Brain microvascular endothelial cell (primary cell): ENCODE results near the gene U2AF1L4.

ENCODE experiments used
- DNase-seq: peaks from one replicate; pipeline ENCODE4 v3.0.0-alpha.2; 2020
- H3K27ac ChIP-seq: fragments of 250-450 bp; sonication (Bioruptor Pico); 2 replicates; pipeline ENCODE4 v1.5.1; 2020; ENCODE audit warnings: mild to moderate bottlenecking, moderate library complexity
- H3K27me3 ChIP-seq: fragments of 250-450 bp; sonication (Bioruptor Pico); replicated peaks from 2 replicates; pipeline ENCODE4 v1.5.1; 2020; ENCODE audit warnings: mild to moderate bottlenecking
- H3K36me3 ChIP-seq: fragments of 250-450 bp; sonication (Bioruptor Pico); replicated peaks from 2 replicates; pipeline ENCODE4 v1.5.1; 2020; ENCODE audit warnings: mild to moderate bottlenecking
- H3K4me3 ChIP-seq: 2 replicates; pipeline ENCODE4 v1.5.1; 2011; ENCODE audit warnings: low read depth, mild to moderate bottlenecking, control low read depth, low read length, moderate library complexity
- in situ Hi-C: cut with HindIII; loops from 2 replicates; pipeline ENCODE4 v1.10.0; 2017; ENCODE audit warnings: low sequenced_read_pairs, low pct_ligation_motif_present
- TF ChIP-seq, protein P1 (sequence below): IDR thresholded peaks from 2 replicates; pipeline ENCODE4 v1.5.1; 2011; ENCODE audit warnings: low read depth, mild to moderate bottlenecking, moderate library complexity, low read length, control low read depth, inconsistent platforms; ENCODE audit errors: missing control alignments

The U2AF1L4 gene

DNA sequence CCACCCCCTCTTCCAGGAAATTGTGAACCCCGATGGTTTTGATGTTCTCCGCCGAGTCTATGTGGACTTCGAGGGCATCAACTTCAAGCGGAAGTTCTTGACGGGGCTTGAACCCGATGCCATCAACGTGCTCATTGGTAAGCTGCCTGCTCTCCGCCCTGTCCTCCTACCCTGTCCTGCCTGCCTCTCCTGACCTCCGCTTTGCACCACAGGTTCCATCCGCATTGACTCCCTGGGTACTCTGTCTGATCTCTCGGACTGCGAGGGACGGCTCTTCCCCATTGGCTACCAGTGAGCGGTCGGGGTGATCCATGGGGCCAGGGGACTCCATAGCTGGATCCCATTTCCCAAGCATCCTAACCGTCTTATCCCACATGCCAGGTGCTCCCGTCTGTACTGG, 14.9 kb downstream of the U2AF1L4 start:
- Histone ChIP-seq H3K27me3 (no peaks in the 10 kb centered on the region), H3K36me3 (peaks cover 86% of the 10 kb centered on the region), H3K27ac (no peak overlapping the region), H3K4me3 (no peak overlapping the region)
- in situ Hi-C loops: no loop called here
- TF ChIP-seq, protein P1, sequence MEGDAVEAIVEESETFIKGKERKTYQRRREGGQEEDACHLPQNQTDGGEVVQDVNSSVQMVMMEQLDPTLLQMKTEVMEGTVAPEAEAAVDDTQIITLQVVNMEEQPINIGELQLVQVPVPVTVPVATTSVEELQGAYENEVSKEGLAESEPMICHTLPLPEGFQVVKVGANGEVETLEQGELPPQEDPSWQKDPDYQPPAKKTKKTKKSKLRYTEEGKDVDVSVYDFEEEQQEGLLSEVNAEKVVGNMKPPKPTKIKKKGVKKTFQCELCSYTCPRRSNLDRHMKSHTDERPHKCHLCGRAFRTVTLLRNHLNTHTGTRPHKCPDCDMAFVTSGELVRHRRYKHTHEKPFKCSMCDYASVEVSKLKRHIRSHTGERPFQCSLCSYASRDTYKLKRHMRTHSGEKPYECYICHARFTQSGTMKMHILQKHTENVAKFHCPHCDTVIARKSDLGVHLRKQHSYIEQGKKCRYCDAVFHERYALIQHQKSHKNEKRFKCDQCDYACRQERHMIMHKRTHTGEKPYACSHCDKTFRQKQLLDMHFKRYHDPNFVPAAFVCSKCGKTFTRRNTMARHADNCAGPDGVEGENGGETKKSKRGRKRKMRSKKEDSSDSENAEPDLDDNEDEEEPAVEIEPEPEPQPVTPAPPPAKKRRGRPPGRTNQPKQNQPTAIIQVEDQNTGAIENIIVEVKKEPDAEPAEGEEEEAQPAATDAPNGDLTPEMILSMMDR: no peak
- no peak for DNase-seq

DNA sequence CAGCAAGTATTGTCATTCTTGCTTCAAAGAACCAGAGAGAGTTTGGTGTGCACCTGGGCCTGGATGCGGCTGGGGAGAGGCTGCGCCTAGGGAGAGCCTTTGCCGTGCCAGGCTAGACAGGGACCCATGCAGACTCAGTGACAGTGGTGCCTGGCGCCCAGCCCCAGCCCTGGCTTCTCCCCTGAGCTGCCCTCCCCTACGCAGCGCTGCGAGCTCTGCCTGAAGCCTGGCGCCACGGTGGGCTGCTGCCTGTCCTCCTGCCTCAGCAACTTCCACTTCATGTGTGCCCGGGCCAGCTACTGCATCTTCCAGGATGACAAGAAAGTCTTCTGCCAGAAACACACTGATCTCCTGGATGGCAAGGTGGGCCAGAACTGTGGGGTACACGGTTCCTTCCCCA, 15.5 kb downstream of the U2AF1L4 start:
- Histone ChIP-seq H3K27me3 (no peaks in the 10 kb centered on the region), H3K27ac (no peak overlapping the region), H3K36me3 (peaks cover 87% of the 10 kb centered on the region), H3K4me3 (no peak overlapping the region)
- no peak for DNase-seq
- in situ Hi-C loops: no loop called here
- TF ChIP-seq, protein P1: no peak

DNA sequence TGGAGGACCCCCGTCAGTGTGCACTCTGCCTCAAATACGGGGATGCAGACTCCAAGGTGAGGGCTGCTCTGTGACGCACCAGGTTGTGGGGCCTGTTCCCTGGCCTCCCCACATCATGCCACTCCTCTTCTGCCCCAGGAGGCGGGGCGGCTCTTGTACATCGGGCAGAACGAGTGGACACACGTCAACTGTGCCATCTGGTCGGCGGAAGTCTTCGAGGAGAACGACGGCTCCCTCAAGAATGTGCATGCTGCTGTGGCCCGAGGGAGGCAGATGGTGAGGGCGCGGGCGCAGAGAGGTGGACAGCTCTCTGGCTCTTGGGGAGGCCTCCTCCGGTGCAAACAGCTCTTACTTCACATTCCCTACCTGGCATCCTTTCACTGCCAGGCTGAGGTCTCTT, 16.2 kb downstream of the U2AF1L4 start:
- DNase-seq: no peak
- no peak overlapping the region for H3K27ac ChIP-seq
- H3K4me3 ChIP-seq: no peak overlapping the region
- TF ChIP-seq, protein P1: no peak
- no peaks in the 10 kb centered on the region for H3K27me3 ChIP-seq
- H3K36me3 ChIP-seq: peaks cover 86% of the 10 kb centered on the region
- in situ Hi-C loops: no loop called here

DNA sequence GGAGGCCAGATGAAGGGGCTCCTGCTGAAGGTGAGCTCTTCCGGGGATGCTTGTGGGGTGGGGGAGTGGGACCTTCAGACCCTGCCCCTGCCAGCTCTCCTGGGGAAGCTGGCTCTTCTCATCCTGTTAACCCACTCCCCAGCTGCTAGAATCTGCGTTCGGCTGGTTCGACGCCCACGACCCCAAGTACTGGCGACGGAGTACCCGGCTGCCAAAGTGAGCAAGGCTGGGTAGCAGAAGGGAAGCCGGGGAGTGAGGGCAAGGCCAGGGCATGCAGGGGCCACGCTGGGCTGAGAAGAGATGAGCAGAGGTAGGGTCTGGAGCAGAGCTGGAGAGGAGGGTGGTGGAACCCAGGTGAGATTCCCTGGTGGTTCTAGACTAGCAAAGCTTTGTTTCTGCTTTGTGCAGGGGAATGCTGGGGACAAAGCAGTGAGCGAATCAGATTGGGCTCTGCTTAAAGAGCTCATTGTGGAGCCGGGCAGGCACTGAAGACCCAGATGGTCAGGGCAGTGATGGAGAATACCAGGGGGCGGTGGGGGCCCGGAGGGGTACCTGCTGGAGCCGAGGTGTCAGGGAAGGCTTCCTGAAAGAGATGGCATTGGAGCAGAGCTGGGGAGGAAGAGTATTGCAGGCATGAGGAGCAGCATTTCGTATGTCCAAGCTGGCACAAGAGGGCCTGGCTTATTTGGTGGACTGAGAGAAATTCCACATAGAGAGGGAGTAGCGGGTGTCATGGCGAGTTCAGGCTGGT, 17.1 kb downstream of the U2AF1L4 start:
- in situ Hi-C loops: no loop called here
- Histone ChIP-seq H3K27me3 (no peaks in the 10 kb centered on the region), H3K27ac (no peak overlapping the region), H3K4me3 (no peak overlapping the region), H3K36me3 (peaks cover 87% of the 10 kb centered on the region)
- no peak for DNase-seq
- TF ChIP-seq, protein P1: no peak

- in situ Hi-C loops: no loop called here
- H3K36me3 ChIP-seq: peaks cover 89% of the 10 kb centered on the region
- no peak for DNase-seq
- H3K27ac ChIP-seq: no peak overlapping the region
- H3K4me3 ChIP-seq: no peak overlapping the region
- no peaks in the 10 kb centered on the region for H3K27me3 ChIP-seq
- TF ChIP-seq, protein P1: no peak
These were observed 17.9 kb downstream of the U2AF1L4 start for GRCh38 chr19:35727053-35727955.
